ENCODE measurements around the gene PHLDB2. TPM values are rescaled to one million over a fixed set of nuclear protein-coding genes. Genes with fewer than 3 reads are reported as not detected.

The PHLDB2 gene
- total and polyA plus RNA-seq, 10 of the 15 experiments (the other 5 are each of a cell fraction or from before 2014, with no cell fraction given) = 0.03 to 0.67 (median 0.40) TPM

DNA sequence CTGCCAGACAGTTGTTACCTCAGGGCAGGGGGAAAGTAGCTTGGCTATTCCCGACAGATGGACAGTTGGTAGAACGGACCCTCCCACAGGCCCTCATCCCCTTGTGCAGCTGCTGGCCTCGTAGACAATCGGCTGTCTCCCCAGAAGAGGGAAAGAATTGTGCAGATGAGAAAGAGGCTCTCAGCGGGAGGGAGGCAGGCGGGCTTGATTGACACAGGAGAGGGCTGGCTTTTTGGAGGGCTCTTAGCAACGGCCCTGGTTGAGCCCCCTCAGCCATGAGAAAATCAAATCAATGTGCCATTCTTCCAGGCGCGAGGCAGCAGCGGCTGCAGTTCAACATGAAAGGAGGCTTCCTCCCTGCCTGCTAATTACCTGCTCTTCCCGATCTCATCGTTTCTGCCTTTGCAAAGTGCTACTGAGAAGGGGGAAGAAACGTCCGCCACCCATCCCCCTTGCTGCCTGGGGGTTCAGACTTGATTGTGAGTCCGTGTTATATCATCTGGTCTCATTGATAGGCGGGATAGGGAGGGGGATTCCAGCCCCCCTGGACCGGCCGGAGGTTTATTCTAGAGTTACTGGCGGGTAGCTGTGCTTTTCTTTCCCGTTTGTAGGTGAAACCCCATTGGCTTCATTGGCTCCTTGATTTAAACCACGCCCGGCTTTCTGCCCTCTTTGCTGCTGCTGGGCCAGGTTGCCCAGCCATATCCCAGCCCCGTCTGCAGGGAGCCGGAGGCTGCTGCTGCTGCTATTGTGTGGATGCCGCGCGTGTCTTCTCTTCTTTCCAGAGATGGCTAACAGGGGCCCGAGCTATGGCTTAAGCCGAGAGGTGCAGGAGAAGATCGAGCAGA lies 139.8 kb downstream of the PHLDB2 start, which contains the start of gene TAGLN3:
TAGLN3 (plus strand) TSS at position 287 of the 848 bp plus-strand sequence; CDS start at position 788, 501 bp downstream.
- no peaks in the 10 kb centered on the region for H4K20me1 ChIP-seq (ENCODE audit: control insufficient read depth, insufficient read depth)
- SMC1A ChIA-PET (ENCODE audit: uncharacterized antibody, unreplicated experiment) = interaction anchor here (0.7 to 21.1 kb wide), 7 partner anchors 8 to 283 kb away, joined by 3 to 417 read pairs (median 8); no protein-coding TSS in a partner anchor
- TF ChIP-seq DPF2 (IDR thresholded peaks at IDR 0.05) (0 out of 2 replicates have a peak, but pooled peaks have one; percentile 16), PAX8 (IDR thresholded peaks at IDR 0.05) (no peak), PBX3 (IDR thresholded peaks at IDR 0.05; ENCODE audit: insufficient replicate concordance, low read depth, low read length) (peak; percentile 82), RELA (IDR thresholded peaks at IDR 0.05; ENCODE audit: borderline replicate concordance, partially characterized antibody) (no peak), EGR1 (IDR thresholded peaks at IDR 0.05; ENCODE audit: borderline replicate concordance in 1 of 2, low read depth in 2 of 2, low read length in 2 of 2) (no peak), IRF4 (IDR thresholded peaks at IDR 0.05; ENCODE audit: low read depth, low read length) (no peak), IKZF2 (IDR thresholded peaks at IDR 0.05) (no peak), MYC (IDR thresholded peaks at IDR 0.05; ENCODE audit: insufficient read depth, insufficient read length, insufficient replicate concordance, low read length, severe bottlenecking) (no peak)
- TF ChIP-seq, protein P1, sequence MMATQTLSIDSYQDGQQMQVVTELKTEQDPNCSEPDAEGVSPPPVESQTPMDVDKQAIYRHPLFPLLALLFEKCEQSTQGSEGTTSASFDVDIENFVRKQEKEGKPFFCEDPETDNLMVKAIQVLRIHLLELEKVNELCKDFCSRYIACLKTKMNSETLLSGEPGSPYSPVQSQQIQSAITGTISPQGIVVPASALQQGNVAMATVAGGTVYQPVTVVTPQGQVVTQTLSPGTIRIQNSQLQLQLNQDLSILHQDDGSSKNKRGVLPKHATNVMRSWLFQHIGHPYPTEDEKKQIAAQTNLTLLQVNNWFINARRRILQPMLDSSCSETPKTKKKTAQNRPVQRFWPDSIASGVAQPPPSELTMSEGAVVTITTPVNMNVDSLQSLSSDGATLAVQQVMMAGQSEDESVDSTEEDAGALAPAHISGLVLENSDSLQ (IDR thresholded peaks at IDR 0.05) = peak; percentile 93
- POLR2A ChIA-PET = no interaction called here
- BruUV-seq (replicated peaks) = no TSS peak
- no peak for DNase-seq (ENCODE audit: low read depth, low spot score)
- no peaks in the 10 kb centered on the region for H3K9me3 ChIP-seq (replicated peaks; ENCODE audit: control insufficient read depth, insufficient read depth, low read length)
- peaks cover 6% of the 10 kb centered on the region; the same call in 1 of the 2 replicates for H3K4me1 ChIP-seq (ENCODE audit: control insufficient read depth, insufficient read depth, low read length)
- peak; percentile 66 for ATAC-seq
- in situ Hi-C loops (cut with MboI) (no loop called here), intact Hi-C loops (cut with micrococcal nuclease; ENCODE audit: unreplicated experiment) (no loop called here)
- RAD21 ChIA-PET (ENCODE audit: unreplicated experiment) = interaction anchor here (1.0 to 5.0 kb wide), 5 partner anchors 9 to 24 kb away, joined by 3 to 31 read pairs (median 5); no protein-coding TSS in a partner anchor
- H3K27ac ChIP-seq (ENCODE audit: control insufficient read depth, insufficient read depth) = no peak within 1 kb of the TSS
- 4% methylated on average over 30 of the region's 30 CpGs for WGBS (ENCODE audit: insufficient coverage, insufficient replicate concordance, low lambda C conversion rate, missing lambda C conversion rate)
- no peak for FAIRE-seq
- no peaks in the 10 kb centered on the region for H3K36me3 ChIP-seq (ENCODE audit: control insufficient read depth in 2 of 2, insufficient read depth in 2 of 2, low read length in 1 of 2)
- CTCF ChIA-PET = interaction anchor here (0.7 to 15.4 kb wide), 6 partner anchors 9 to 280 kb away, joined by 3 to 467 read pairs (median 11); no protein-coding TSS in a partner anchor
- peak within 1 kb of the TSS; percentile 43 for H3K9ac ChIP-seq (ENCODE audit: control insufficient read depth, insufficient read depth, low read length)
- H3K27me3 ChIP-seq (replicated peaks in 1 of 2; ENCODE audit: control insufficient read depth in 2 of 2, insufficient read depth in 2 of 2, low read length in 1 of 2) = peaks cover 0 to 2% of the 10 kb centered on the region in 2 experiments; a peak in 3 of 4 replicates
- peak within 1 kb of the TSS; percentile 66 for H3K4me3 ChIP-seq
- H3K79me2 ChIP-seq (ENCODE audit: control insufficient read depth, insufficient read depth, low read length) = no peaks in the 10 kb centered on the region
- peak within 1 kb of the TSS; percentile 89 for H3K4me2 ChIP-seq (ENCODE audit: control insufficient read depth, insufficient read depth)
- H2AFZ ChIP-seq (ENCODE audit: control insufficient read depth, low read depth, low read length) = peak within 1 kb of the TSS; percentile 85
